Airway epithelial cell (primary cell): Measurements from ENCODE around the gene ZNF727. TPM values are rescaled to one million over a fixed set of nuclear protein-coding genes. Genes with fewer than 3 reads are reported as not detected.

Source experiments
- total RNA-seq: library from RNA; depleted of rRNA; stranded (reverse); fragments of >200 nt; gene quantifications from 2 replicates; pipeline ENCODE4 v1.2.3, GENCODE V29; 2015

ZNF727 gene
- not detected in 2 replicates for total RNA-seq

GRCh38 chr7:64045301-64046040 is at the start of gene ZNF727:
Gene ZNF727, plus strand, starts transcription at chr7:64045434. Its CDS starts 188 bp downstream, at chr7:64045622.

GRCh38 chr7:63998549-63998948 is 46.7 kb upstream of the ZNF727 start, which contains the start of gene ZNF722:
Gene ZNF722, plus strand, starts transcription at chr7:63998849. Its CDS starts 113 bp downstream, at chr7:63998962.

Other genes starting within 250 kb of the ZNF727 start
- gene ZNF722, start 46.6 kb upstream of the ZNF727 start, total RNA-seq = not detected in 2 replicates
- not detected in 2 replicates for gene ZNF735, start 161.8 kb downstream of the ZNF727 start, total RNA-seq
- gene ZNF679, start 183.0 kb downstream of the ZNF727 start, total RNA-seq = not detected in 2 replicates